CMK (cell line): ENCODE measurements around the gene FAP.
A peak's percentile ranks its signal among the peaks of the same experiment; 100 is the strongest.

Experiments
- DNase-seq: peaks from one replicate; pipeline ENCODE4 v3.0.0-alpha.2; 2010; ENCODE audit warnings: low read depth

The FAP gene

GRCh38 chr2:162241571-162241970, 1.7 kb downstream of the FAP start:
- DNase-seq: no peak

GRCh38 chr2:162234620-162235462, 8.4 kb downstream of the FAP start:
- DNase-seq: no peak

- DNase-seq: no peak
Observed at GRCh38 chr2:162233197-162233596, 10.0 kb downstream of the FAP start.

- no peak for DNase-seq
Observed at GRCh38 chr2:162232671-162233070, 10.6 kb downstream of the FAP start.

- no peak for DNase-seq
Observed at GRCh38 chr2:162232027-162232426, 11.2 kb downstream of the FAP start.

GRCh38 chr2:162230761-162231160, 12.5 kb downstream of the FAP start:
- DNase-seq: no peak

GRCh38 chr2:162226836-162227235, 16.4 kb downstream of the FAP start:
- DNase-seq: no peak

- DNase-seq: peak; percentile 0
Observed at GRCh38 chr2:162221064-162221463, 22.2 kb downstream of the FAP start.

- no peak for DNase-seq
Observed at GRCh38 chr2:162220368-162220767, 22.9 kb downstream of the FAP start.

- DNase-seq: no peak
Observed at GRCh38 chr2:162219426-162219825, 23.8 kb downstream of the FAP start.

GRCh38 chr2:162217598-162217997, 25.6 kb downstream of the FAP start:
- no peak for DNase-seq

- DNase-seq: no peak
Observed at GRCh38 chr2:162215162-162215561, 28.1 kb downstream of the FAP start.

GRCh38 chr2:162212366-162212765, 30.9 kb downstream of the FAP start:
- no peak for DNase-seq

GRCh38 chr2:162211732-162212131, 31.5 kb downstream of the FAP start:
- DNase-seq: no peak

- DNase-seq: no peak
Observed at GRCh38 chr2:162210385-162210784, 32.9 kb downstream of the FAP start.

GRCh38 chr2:162202203-162202602, 41.0 kb downstream of the FAP start:
- DNase-seq: no peak

- DNase-seq: no peak
Observed at GRCh38 chr2:162200636-162201035, 42.6 kb downstream of the FAP start.

- DNase-seq: no peak
Observed at GRCh38 chr2:162199913-162200312, 43.3 kb downstream of the FAP start.

GRCh38 chr2:162198239-162198638, 45.0 kb downstream of the FAP start:
- DNase-seq: no peak

- no peak for DNase-seq
Observed at GRCh38 chr2:162197069-162197825, 46.0 kb downstream of the FAP start.

GRCh38 chr2:162196638-162197037, 46.6 kb downstream of the FAP start:
- DNase-seq: no peak

GRCh38 chr2:162188451-162188850, 54.8 kb downstream of the FAP start:
- no peak for DNase-seq

GRCh38 chr2:162185541-162186232, 57.6 kb downstream of the FAP start:
- DNase-seq: no peak
